HPDE6-E6E7 (cell line): ENCODE measurements around the gene THYN1.
A peak's percentile ranks its signal among the peaks of the same experiment; 100 is the strongest.
"Not testable (repeated sequence)": the region's sequence is repeated elsewhere in the genome, so short reads cannot be mapped to it uniquely, and the experiment has no call there.

ENCODE experiments used
- DNase-seq: peaks from one replicate; pipeline ENCODE4 v3.0.0; 2011; ENCODE audit warnings: missing footprints; ENCODE audit errors: extremely low spot score

Gene THYN1

DNA sequence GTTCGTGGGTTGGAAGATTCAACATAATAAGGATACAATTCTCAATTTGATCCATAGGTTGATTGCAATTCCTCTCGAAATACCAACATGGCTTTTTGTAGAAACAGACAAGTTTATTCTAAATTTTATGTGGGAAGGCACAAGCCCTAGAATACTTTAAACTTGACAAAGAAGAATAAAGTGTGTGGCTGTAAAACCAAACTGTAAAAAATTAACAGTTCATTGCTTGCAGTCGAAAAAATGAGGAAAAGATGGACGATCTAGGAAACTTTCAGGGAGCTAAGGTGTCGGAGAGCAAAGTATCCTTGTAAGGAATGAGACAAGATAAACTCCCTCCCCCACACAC, 22.0 kb upstream of the THYN1 start:
- no peak for DNase-seq

DNA sequence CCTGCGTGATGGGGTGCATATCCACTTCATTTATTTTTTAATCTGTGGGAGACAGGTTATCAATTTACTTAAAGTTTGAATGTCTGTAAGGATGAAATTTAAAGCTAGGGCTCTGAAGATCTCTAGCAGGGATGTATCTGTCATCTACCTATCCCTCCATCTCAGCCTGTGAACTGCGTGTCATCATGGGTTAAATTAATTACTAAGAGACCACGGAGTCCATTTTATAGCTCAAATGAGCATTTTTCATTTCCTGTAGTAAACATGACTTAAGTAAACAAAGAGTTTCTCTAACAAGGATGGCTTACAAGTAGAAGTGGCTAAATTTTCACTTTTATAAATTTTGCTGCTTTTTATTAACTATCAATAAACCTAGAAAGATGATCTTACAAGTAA, 20.2 kb upstream of the THYN1 start:
- DNase-seq, result no peak

DNA sequence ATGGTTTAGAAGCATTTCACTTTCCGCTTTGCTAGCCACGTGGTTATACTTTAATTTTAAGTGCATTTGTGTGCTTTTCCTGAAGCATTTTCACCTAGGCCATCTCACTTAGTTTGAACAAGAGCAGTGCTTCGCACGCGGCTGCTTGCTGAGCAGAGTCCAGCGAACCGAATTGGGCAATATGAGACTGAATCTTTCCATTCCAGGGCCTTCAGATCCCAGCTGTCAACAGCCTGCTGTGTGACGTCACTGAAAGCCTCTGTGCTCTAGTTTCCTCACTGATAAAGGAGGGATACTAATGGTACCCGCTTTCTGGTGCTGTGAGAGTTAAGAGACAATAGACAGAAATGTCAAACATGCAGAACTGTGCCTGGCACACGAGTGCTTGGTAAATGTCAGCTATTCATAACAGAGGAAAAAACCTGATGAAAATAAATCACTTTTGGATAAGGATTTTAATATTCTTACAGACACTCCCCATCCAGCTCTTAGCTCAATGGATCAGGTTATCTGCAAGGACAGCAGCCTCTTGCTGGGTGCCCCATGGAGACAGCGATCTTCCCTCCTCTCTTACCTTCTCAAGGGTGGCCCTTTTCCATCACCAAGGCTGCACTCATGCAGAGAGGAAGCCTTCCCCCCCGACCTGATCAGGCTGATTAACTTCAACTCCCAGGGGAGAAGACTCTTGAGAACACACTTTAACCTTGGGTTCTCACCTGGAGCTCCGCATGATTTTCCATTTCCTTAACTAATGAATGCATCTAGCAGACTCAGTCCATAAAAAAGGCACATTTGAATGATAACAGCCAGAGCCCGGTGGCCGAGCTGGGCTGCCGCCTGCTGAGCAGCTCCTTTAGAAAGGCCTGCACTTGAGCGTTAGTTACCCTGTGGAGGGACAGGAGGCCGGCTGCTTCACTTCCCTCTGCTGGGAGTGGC, 19.5 kb upstream of the THYN1 start:
- no peak for DNase-seq

GRCh38 chr11:134271978-134272377, 18.8 kb upstream of the THYN1 start:
- no peak for DNase-seq

- peak; percentile 19 for DNase-seq
Measured at GRCh38 chr11:134270250-134270714, 17.1 kb upstream of the THYN1 start.

GRCh38 chr11:134267966-134268365, 14.8 kb upstream of the THYN1 start:
- DNase-seq, result no peak

GRCh38 chr11:134267461-134267860, 14.3 kb upstream of the THYN1 start:
- no peak for DNase-seq

DNA sequence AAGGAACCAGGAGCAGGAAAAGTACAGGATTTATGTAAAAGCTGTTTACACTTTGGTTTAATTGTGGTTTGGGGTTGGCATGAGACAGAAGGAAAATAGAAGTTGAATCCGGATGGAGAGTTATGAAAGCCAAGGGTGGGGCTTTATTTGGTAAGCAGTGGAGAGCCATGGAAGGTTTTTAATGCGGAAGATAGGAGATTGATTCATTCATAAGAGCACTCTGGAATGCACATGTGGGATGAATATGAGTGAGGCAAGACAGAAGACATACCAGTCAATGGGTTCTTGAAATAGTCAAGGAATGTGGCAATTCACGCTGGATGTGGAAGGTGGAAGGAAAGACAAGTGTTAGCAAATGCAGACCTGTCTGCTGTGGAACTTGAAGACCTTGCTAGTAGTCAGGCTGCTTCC, 13.7 kb upstream of the THYN1 start:
- DNase-seq, result peak; percentile 64

GRCh38 chr11:134266440-134266839, 13.3 kb upstream of the THYN1 start:
- no peak for DNase-seq

- DNase-seq, result no peak
Measured at GRCh38 chr11:134264966-134265764, 12.0 kb upstream of the THYN1 start.

- DNase-seq, result peak; percentile 48
Measured at GRCh38 chr11:134261626-134262488, 8.7 kb upstream of the THYN1 start.

DNA sequence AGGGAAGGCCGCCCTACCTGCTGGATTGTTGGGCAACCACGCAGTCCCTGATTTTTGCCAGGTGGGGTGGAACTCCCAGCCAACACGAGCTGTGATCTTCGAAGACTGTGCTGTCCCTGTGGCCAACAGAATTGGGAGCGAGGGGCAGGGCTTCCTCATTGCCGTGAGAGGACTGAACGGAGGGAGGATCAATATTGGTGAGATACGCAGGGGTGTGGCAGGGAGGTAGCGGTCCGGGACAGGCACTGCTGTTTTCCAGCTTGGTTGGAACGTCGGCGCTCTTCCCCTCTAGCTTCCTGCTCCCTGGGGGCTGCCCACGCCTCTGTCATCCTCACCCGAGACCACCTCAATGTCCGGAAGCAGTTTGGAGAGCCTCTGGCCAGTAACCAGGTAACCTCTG, 7.8 kb upstream of the THYN1 start:
- DNase-seq, result no peak

- DNase-seq, result no peak
Measured at GRCh38 chr11:134260503-134260902, 7.4 kb upstream of the THYN1 start.

DNA sequence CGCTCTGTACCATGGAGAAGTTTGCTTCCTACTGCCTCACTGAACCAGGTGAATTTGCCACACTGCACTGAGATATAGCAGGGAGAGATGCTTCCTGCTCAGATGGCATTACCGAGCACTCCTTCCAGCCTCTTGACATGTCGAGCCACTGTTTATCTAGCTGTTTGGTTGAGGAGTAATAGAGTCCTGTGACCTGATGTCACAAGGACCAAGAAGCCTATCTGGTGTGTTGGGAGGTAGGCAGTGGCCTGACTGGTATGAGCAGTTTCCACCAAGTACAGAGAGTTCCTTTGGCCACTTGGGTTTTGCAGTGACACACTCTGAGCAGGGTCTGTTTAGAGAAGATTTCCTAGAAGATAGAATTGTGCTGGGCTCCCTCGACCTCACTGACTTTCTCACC, 5.4 kb upstream of the THYN1 start:
- DNase-seq, result no peak

- DNase-seq, result no peak
Measured at GRCh38 chr11:134257101-134257500, 3.9 kb upstream of the THYN1 start.

GRCh38 chr11:134255184-134255561, 2.0 kb upstream of the THYN1 start:
- not testable (repeated sequence) for DNase-seq

- DNase-seq, result no peak
Measured at GRCh38 chr11:134254433-134255183, 1.5 kb upstream of the THYN1 start.

DNA sequence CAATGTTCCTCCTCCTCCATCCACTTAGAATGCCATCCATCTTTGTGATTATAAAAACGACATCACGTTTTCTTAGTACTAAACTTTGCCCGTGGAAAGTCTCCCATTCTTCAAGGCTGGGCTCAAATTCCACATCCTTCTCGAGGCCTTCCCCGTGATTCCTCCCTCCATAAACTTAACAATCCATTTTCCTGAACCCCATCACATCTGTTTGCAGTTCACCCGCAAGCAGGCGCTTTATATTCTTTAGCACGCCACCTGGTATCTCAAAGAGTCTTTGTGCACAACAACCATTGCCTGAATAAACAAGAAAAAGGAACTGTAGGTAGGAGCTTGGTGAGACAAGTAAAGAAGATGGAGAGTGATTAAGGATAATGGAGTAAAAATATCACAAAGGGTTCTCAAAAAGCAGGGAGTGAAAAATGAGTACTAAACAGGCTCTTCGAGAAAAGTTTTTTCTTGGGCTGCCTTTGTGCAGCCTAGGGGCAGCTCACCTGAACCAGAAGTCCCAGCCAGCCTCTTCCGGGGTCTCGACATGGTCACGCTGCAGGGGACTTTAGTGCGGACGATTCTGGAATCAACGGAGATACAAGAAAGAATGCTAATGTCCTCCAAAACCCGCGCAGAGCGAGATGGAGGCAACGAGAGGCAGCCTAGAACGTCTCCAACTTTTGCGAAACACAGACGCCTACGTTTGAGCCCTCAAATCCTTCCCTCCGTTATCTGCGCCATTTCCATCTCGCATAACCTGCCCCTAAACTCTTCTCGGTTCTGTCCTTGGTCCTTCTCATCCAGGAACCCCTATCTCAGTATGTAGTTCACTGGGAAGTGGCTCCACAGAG, 585 bp downstream of the THYN1 start:
- peak; percentile 27 for DNase-seq

GRCh38 chr11:134250675-134251074, 2.5 kb downstream of the THYN1 start:
- no peak for DNase-seq

- DNase-seq, result no peak
Measured at GRCh38 chr11:134250246-134250645, 2.9 kb downstream of the THYN1 start.
